ENCODE measurements around the gene MEGF8. TPM values are rescaled to one million over a fixed set of nuclear protein-coding genes. Genes with fewer than 3 reads are reported as not detected.

The MEGF8 gene
- total and polyA plus RNA-seq, 2 of the 8 experiments (the other 6 are each of a cell fraction or from before 2014, with no cell fraction given): 13.0 to 23.7 TPM

GRCh38 chr19:42424345-42424707, 98.9 kb downstream of the MEGF8 start (continued):
- TF ChIP-seq RNF2 (IDR thresholded peaks at IDR 0.05; ENCODE audit: borderline replicate concordance, low read depth, low read length, missing control alignments, poor library complexity, severe bottlenecking) (peak; percentile 92), ZNF274 (IDR thresholded peaks at IDR 0.05; ENCODE audit: borderline replicate concordance, extremely low read depth, low read length) (no peak)
